ENCODE results near the gene BRD9. TPM values are rescaled to one million over a fixed set of nuclear protein-coding genes. Genes with fewer than 3 reads are reported as not detected.

The BRD9 gene
- total and polyA plus RNA-seq, 2 experiments from 2014 or later: 24.5 to 36.9 TPM

GRCh38 chr5:860506-861150, 32.0 kb downstream of the BRD9 start:
- Histone ChIP-seq H3K4me1 (ENCODE audit: low read depth) (no peaks in the 10 kb centered on the region), H3K27ac (no peak overlapping the region), H3K27me3 (no peaks in the 10 kb centered on the region), H3K36me3 (peaks cover 11% of the 10 kb centered on the region), H3K9me3 (ENCODE audit: low read depth) (no peaks in the 10 kb centered on the region), H3K4me3 (no peak overlapping the region)
- no peak for DNase-seq (ENCODE audit: low read depth in 1 of 2, low spot score in 1 of 2)
- no peak for TF ChIP-seq CTCF (IDR thresholded peaks at IDR 0.05; ENCODE audit: low read depth, low read length)

DNA sequence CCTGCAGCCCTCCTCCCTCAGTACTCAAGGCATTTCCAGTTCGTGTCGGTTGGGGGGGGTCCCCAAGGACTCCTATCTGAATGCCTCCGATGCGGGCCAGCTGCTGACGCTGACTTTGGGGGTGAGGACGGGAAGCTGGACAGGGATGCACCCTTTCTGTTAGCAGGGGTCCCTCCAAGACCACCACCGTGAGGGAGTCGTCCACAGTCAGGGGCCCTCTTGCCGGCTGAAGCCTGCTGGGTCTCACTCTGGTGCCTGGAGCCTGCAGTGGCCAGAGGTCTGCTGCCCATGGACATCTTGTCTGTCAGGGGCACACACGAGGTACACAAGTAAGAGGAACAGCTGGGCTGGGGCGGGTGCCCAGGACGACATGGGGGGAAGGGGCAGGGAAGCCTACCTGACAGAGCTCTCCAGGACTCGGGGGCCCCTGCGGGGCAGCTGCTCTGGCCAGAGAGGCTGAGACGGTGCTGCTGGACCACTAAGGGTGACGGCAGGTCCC, 32.8 kb downstream of the BRD9 start:
- TF ChIP-seq CTCF (IDR thresholded peaks at IDR 0.05; ENCODE audit: low read depth, low read length): no peak
- peaks cover 11% of the 10 kb centered on the region for H3K36me3 ChIP-seq

GRCh38 chr5:859391-859790, 33.2 kb downstream of the BRD9 start:
- no peaks in the 10 kb centered on the region for H3K27me3 ChIP-seq
- H3K9me3 ChIP-seq (ENCODE audit: low read depth): no peaks in the 10 kb centered on the region
- H3K27ac ChIP-seq: no peak overlapping the region
- H3K4me1 ChIP-seq (ENCODE audit: low read depth): no peaks in the 10 kb centered on the region
- no peak overlapping the region for H3K4me3 ChIP-seq
- peak in 1 of 2 donors; percentile 27 for DNase-seq (ENCODE audit: low read depth in 1 of 2, low spot score in 1 of 2)
- TF ChIP-seq CTCF (IDR thresholded peaks at IDR 0.05; ENCODE audit: low read depth, low read length): no peak
- peaks cover 8% of the 10 kb centered on the region for H3K36me3 ChIP-seq

More for the DNA sequence above, 32.8 kb downstream of the BRD9 start:
- DNase-seq (ENCODE audit: low read depth in 1 of 2, low spot score in 1 of 2): no peak
- Histone ChIP-seq H3K27me3 (no peaks in the 10 kb centered on the region), H3K9me3 (ENCODE audit: low read depth) (no peaks in the 10 kb centered on the region), H3K4me3 (no peak overlapping the region), H3K4me1 (ENCODE audit: low read depth) (no peaks in the 10 kb centered on the region), H3K27ac (no peak overlapping the region)

DNA sequence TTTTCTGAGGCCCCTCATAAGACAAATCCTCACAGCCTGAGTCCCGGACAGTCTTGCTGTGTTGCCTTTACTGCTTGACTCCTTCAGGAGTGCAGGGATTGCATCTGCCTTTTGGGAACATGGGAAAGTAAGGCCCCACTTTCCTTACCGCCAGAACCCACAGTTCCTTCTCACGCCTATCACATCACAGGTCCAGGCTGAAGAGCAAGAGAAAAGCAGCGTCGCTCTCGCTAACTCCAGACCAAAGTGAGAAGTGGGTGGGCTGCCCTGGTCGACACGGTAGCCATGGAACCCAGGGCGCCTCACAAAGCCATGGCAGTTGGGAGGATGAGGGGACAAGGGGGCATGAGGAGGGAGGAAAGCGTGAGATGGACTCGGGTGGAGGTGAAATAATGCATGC, 33.9 kb downstream of the BRD9 start:
- no peaks in the 10 kb centered on the region for H3K9me3 ChIP-seq (ENCODE audit: low read depth)
- no peaks in the 10 kb centered on the region for H3K4me1 ChIP-seq (ENCODE audit: low read depth)
- H3K36me3 ChIP-seq: peaks cover 3% of the 10 kb centered on the region
- DNase-seq (ENCODE audit: low read depth in 1 of 2, low spot score in 1 of 2): no peak
- no peak overlapping the region for H3K27ac ChIP-seq
- no peaks in the 10 kb centered on the region for H3K27me3 ChIP-seq
- TF ChIP-seq CTCF (IDR thresholded peaks at IDR 0.05; ENCODE audit: low read depth, low read length): no peak
- H3K4me3 ChIP-seq: no peak overlapping the region

DNA sequence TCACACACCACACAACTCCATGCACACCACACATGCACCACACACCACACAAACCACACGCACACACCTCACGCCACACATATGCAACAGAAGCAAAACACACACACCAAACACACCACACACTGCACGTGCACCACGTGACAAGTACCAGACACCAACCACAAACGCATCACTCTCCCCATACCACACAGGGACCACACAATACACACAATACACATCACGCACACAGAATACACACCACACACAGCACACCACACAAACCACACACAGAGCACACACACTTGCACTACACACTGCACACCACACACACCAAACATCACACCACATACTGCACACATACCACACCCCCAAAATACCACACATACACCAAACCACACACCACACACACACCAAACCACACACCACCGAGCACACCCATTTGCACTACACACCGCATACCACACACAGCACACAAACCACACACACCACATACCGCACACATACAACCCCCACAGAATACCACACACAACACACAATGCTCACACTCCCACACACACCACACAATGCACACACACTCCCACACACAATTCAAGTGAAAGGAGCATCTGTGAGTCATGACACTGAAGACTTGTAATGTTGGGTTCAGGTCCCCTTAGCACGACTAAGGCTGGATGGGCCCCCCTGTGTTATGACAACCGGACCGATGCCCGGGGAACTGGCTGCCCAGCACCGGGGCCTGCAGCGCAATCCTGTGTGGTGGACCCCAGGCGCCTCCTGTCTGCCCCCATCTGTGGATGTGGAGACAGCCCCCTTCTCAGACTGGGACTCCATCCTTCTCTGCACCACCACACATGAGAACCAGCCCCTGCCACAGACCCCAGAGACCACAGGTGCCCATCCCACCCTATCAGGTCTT, 35.8 kb downstream of the BRD9 start:
- no peak for TF ChIP-seq CTCF (IDR thresholded peaks at IDR 0.05; ENCODE audit: low read depth, low read length)
- Histone ChIP-seq H3K9me3 (ENCODE audit: low read depth) (no peaks in the 10 kb centered on the region), H3K36me3 (peaks cover 3% of the 10 kb centered on the region), H3K27ac (no peak overlapping the region), H3K4me3 (no peak overlapping the region), H3K27me3 (no peaks in the 10 kb centered on the region), H3K4me1 (ENCODE audit: low read depth) (no peaks in the 10 kb centered on the region)
- DNase-seq (ENCODE audit: low read depth in 1 of 2, low spot score in 1 of 2): peak in 1 of 2 donors; percentile 15

All from cardiac muscle cell (in vitro differentiated cells and primary cell).